Ishikawa (cell line): ENCODE data around the gene PLIN5.

Source experiments
- CEBPB ChIP-seq: IDR thresholded peaks from 2 replicates; pipeline ENCODE4 v1.6.1; 2012
- CREB1 ChIP-seq: IDR thresholded peaks from 2 replicates; pipeline ENCODE4 v1.6.1; 2012; ENCODE audit warnings: low read depth
- EGR1 ChIP-seq: IDR thresholded peaks from 2 replicates; pipeline ENCODE4 v1.6.1; 2012
- EP300 ChIP-seq: IDR thresholded peaks from 2 replicates; pipeline ENCODE4 v1.6.1; 2012; ENCODE audit warnings: borderline replicate concordance
- FOXM1 ChIP-seq: IDR thresholded peaks from 2 replicates; pipeline ENCODE4 v1.6.1; 2012; ENCODE audit warnings: low read depth, borderline replicate concordance
- MAX ChIP-seq: IDR thresholded peaks from 2 replicates; pipeline ENCODE4 v1.6.1; 2012
- NFIC ChIP-seq: IDR thresholded peaks from 2 replicates; pipeline ENCODE4 v1.6.1; 2012
- RAD21 ChIP-seq: IDR thresholded peaks from 2 replicates; pipeline ENCODE4 v1.6.1; 2012; ENCODE audit warnings: low read depth
- REST ChIP-seq: IDR thresholded peaks from 2 replicates; pipeline ENCODE4 v1.6.1; 2012; ENCODE audit warnings: low read depth, mild to moderate bottlenecking
- TAF1 ChIP-seq: IDR thresholded peaks from 2 replicates; pipeline ENCODE4 v1.6.1; 2012; ENCODE audit warnings: low read depth, mild to moderate bottlenecking
- TCF12 ChIP-seq: IDR thresholded peaks from 2 replicates; pipeline ENCODE4 v1.6.1; 2012; ENCODE audit warnings: low read depth
- TEAD4 ChIP-seq: IDR thresholded peaks from 2 replicates; pipeline ENCODE4 v1.6.1; 2012
- USF1 ChIP-seq: IDR thresholded peaks from 2 replicates; pipeline ENCODE4 v1.6.1; 2012
- YY1 ChIP-seq: IDR thresholded peaks from 2 replicates; pipeline ENCODE4 v1.6.1; 2012; ENCODE audit warnings: low read depth
- ZBTB7A ChIP-seq: IDR thresholded peaks from 2 replicates; pipeline ENCODE4 v1.6.1; 2012; ENCODE audit warnings: low read depth

PLIN5 gene

GRCh38 chr19:4580961-4581665 lies 46.1 kb upstream of the PLIN5 start:
- TF ChIP-seq ZBTB7A: peak; percentile 22
- no peak for TF ChIP-seq TAF1

DNA sequence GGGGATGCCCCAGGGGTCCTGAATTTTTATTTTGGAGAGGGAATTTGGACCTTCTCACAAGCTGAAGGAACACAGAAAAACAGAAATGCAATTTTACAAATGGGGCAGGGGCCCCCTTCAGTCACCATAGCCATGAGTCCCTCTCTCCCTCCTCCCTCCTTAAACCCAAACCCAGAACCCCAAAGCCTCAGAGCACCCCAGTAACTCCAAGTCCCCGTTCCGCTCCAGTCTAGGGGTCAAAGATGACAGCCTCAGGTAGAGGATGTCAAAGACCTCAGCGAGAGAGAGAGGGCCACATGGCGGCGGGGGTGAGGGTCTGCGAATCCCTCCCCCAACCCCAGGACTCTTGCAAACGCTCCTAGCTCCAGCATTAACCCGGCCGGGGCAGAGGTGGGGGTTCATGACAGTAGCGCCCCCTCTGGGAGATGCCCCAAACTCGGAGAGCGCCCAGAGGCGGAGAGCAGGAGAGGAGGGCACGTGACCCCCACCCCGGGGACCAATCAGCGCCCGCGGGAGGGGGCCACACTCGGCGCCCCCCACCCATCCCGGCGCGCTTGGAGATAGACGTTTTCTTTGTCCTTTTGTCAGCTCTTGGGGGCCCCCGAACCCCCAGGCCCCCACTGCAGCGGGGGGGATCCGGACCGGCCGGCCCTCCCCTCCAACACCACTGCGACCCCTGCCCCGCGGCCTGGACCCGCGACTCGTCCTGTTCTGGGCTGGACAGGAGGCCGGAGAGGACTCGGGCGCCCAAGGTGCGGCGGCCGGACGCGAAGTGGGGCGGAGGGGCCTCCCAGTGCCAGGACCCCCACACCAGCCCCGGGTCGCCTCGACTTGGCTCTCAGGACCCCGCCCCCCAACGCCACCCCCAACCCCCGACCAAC lies 45.2 kb upstream of the PLIN5 start:
- TF ChIP-seq NFIC (no peak), TEAD4 (no peak), ZBTB7A (peak; percentile 70), USF1 (peak; percentile 79), YY1 (no peak)

- no peak for TF ChIP-seq ZBTB7A
- no peak for TF ChIP-seq TEAD4
- no peak for TF ChIP-seq CREB1
- no peak for TF ChIP-seq FOXM1
- no peak for TF ChIP-seq RAD21
- no peak for TF ChIP-seq TAF1
- TF ChIP-seq YY1: no peak
- TF ChIP-seq NFIC: no peak
- TF ChIP-seq EP300: no peak
- TF ChIP-seq TCF12: no peak
- no peak for TF ChIP-seq MAX
- TF ChIP-seq REST: no peak
- no peak for TF ChIP-seq USF1
- no peak for TF ChIP-seq CEBPB
These were observed 44.4 kb upstream of the PLIN5 start for GRCh38 chr19:4579389-4579788.

GRCh38 chr19:4578552-4579248 lies 43.7 kb upstream of the PLIN5 start:
- no peak for TF ChIP-seq MAX
- TF ChIP-seq TCF12: no peak
- no peak for TF ChIP-seq CEBPB
- TF ChIP-seq NFIC: no peak
- TF ChIP-seq RAD21: no peak
- TF ChIP-seq FOXM1: no peak
- no peak for TF ChIP-seq TAF1
- TF ChIP-seq CREB1: no peak
- no peak for TF ChIP-seq TEAD4
- no peak for TF ChIP-seq EGR1
- TF ChIP-seq USF1: no peak
- TF ChIP-seq ZBTB7A: no peak
- no peak for TF ChIP-seq EP300
- no peak for TF ChIP-seq YY1
- TF ChIP-seq REST: no peak
